ENCODE measurements around the gene PTK7. TPM values are rescaled to one million over a fixed set of nuclear protein-coding genes. Genes with fewer than 3 reads are reported as not detected.

Gene PTK7
- total RNA-seq, 4 donors from 2014 or later, result 4.4 to 22.3 (median 18.3) TPM

DNA sequence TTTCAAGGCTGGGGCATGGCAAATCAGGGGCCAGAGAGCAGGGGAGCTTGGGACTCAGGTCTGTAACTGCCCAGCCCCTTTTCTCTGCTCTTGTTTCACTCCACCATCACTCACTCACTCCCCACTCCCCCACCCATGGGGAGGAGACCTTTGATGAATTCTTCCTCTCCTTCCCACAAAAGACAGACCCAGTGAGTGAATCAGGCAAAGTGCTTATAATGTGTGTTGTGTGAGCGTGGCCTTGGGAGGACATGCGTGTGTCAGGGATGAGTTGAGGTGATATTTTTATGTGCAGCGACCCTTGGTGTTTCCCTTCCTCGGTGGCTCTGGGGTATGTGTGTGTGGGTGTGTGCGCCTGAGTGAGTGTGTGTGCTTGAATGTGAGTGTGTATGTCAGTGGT is 104.9 kb downstream of the PTK7 start:
- no peak overlapping the region for H3K4me3 ChIP-seq
- no peak for DNase-seq
- H3K9me3 ChIP-seq, result no peaks in the 10 kb centered on the region
- H3K36me3 ChIP-seq, result peaks cover 0 to 63% (median 0%) of the 10 kb centered on the region in 3 donors
- H3K4me1 ChIP-seq, result peaks cover 0 to 16% (median 3%) of the 10 kb centered on the region in 4 donors
- H3K27me3 ChIP-seq, result no peaks in the 10 kb centered on the region
- no peak overlapping the region for H3K27ac ChIP-seq
- TF ChIP-seq, protein P1, sequence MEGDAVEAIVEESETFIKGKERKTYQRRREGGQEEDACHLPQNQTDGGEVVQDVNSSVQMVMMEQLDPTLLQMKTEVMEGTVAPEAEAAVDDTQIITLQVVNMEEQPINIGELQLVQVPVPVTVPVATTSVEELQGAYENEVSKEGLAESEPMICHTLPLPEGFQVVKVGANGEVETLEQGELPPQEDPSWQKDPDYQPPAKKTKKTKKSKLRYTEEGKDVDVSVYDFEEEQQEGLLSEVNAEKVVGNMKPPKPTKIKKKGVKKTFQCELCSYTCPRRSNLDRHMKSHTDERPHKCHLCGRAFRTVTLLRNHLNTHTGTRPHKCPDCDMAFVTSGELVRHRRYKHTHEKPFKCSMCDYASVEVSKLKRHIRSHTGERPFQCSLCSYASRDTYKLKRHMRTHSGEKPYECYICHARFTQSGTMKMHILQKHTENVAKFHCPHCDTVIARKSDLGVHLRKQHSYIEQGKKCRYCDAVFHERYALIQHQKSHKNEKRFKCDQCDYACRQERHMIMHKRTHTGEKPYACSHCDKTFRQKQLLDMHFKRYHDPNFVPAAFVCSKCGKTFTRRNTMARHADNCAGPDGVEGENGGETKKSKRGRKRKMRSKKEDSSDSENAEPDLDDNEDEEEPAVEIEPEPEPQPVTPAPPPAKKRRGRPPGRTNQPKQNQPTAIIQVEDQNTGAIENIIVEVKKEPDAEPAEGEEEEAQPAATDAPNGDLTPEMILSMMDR (IDR thresholded peaks at IDR 0.05), result no peak
- no peak for TF ChIP-seq POLR2A (IDR thresholded peaks at IDR 0.05)

DNA sequence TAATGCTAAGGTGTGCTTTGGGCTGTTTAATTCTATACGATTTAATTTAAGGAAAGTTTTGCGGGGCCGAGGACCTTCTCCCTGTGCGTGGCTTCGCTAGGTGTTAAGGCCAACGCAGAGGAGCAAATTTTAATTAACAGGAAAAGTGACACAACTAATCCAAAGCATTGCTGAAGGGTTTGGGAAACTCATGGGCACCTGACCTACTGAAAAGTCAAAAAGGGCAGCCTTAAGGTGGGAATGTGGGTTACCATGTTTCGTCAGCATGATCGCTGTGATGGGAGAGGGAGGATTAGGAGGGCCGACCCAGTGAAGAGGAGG is 105.5 kb downstream of the PTK7 start:
- Histone ChIP-seq H3K27me3 (no peaks in the 10 kb centered on the region), H3K36me3 (peaks cover 0 to 63% (median 0%) of the 10 kb centered on the region in 3 donors), H3K4me1 (peaks cover 0 to 16% (median 3%) of the 10 kb centered on the region in 4 donors), H3K9me3 (no peaks in the 10 kb centered on the region), H3K4me3 (peak overlapping the region; percentile 56 to 96 (median 82)), H3K27ac (peak overlapping the region; percentile 70 to 84 (median 76))
- no peak for DNase-seq
- TF ChIP-seq, protein P1 (IDR thresholded peaks at IDR 0.05), result no peak
- TF ChIP-seq POLR2A (IDR thresholded peaks at IDR 0.05), result no peak

DNA sequence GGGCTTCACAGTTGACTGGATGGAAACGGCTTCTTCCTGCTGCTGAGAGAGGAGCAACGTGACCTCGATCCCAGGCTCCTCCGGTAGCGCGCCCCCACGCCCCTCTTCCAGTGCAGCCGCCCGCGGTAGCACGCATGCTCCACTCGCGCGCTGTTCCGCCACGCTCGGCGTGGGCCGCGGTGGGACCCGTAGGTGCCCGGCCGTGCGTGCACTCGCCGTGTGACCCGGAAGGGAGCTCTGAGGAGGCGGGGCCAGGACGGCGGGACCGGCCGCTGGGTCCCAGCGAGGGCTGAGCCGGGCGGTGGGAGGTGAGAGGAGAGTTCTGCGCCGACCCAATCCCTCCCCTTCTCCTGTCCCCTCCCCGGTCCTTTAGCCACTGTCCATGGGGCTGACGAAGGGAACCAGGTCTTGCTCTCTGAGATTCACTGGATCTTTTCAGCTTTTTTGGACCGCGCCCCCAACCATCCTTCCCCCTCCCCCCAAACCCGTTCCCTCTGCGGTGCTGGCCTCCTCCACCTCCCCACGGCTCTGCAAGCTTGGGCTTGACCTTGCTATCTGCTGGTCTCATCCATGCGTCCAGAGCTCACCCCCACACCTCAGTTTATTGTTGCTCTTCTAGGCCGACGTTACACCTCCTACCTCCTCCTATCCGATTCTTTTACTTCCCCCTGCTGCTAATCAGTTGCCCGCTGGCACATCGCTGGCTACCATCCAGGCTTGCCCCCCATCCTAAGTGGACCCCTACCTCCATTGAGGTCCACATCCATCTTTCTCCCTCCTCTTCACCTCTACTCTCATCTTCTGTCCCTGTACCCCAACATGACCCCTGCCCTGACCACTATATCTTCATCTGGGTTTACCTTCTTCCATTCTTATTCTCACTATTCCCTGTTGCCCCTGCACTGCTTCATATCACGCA is 106.1 kb downstream of the PTK7 start, which contains the start of gene CUL9:
CUL9 (plus strand) TSS at position 255 of the 919 bp plus-strand sequence. CDS start 2,115 bp downstream, outside the sequence.
- Histone ChIP-seq H3K9me3 (no peaks in the 10 kb centered on the region), H3K4me3 (peak within 1 kb of the TSS; percentile 56 to 96 (median 82)), H3K36me3 (peaks cover 0 to 64% (median 0%) of the 10 kb centered on the region in 3 donors), H3K4me1 (peaks cover 0 to 16% (median 3%) of the 10 kb centered on the region in 4 donors), H3K27me3 (no peaks in the 10 kb centered on the region), H3K27ac (peak within 1 kb of the TSS; percentile 70 to 84 (median 76))
- peak; percentile 85 to 94 (median 90) for DNase-seq
- TF ChIP-seq, protein P1 (IDR thresholded peaks at IDR 0.05), result peak in 1 of 6 experiments; percentile 7
- TF ChIP-seq POLR2A (IDR thresholded peaks at IDR 0.05), result peak; percentile 57 to 74

DNA sequence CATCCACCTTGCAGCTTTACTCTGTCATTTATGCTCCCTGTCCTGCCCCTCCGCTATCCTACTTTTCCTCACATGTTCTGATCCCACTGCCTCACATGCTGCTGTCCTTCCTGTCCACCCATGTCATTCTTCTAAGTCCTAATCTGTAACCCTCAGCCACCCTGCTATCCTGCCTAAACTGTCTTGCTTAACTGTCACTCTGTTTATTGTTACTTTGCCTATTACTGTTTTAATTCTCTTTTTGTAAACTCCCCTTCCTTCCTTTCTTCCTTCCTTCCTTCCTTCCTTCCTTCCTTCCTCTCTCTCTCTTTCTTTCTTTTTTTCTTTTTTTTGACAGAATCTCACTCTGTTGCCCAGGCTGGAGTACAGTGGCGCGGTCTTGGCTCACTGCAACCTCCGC is 107.3 kb downstream of the PTK7 start:
- no peaks in the 10 kb centered on the region for H3K27me3 ChIP-seq
- TF ChIP-seq, protein P1 (IDR thresholded peaks at IDR 0.05), result no peak
- TF ChIP-seq POLR2A (IDR thresholded peaks at IDR 0.05), result no peak
- H3K9me3 ChIP-seq, result no peaks in the 10 kb centered on the region
- H3K27ac ChIP-seq, result no peak overlapping the region
- no peak overlapping the region for H3K4me3 ChIP-seq
- H3K36me3 ChIP-seq, result peaks cover 0 to 64% (median 0%) of the 10 kb centered on the region in 3 donors
- no peak for DNase-seq
- H3K4me1 ChIP-seq, result peaks cover 0 to 16% (median 3%) of the 10 kb centered on the region in 4 donors

DNA sequence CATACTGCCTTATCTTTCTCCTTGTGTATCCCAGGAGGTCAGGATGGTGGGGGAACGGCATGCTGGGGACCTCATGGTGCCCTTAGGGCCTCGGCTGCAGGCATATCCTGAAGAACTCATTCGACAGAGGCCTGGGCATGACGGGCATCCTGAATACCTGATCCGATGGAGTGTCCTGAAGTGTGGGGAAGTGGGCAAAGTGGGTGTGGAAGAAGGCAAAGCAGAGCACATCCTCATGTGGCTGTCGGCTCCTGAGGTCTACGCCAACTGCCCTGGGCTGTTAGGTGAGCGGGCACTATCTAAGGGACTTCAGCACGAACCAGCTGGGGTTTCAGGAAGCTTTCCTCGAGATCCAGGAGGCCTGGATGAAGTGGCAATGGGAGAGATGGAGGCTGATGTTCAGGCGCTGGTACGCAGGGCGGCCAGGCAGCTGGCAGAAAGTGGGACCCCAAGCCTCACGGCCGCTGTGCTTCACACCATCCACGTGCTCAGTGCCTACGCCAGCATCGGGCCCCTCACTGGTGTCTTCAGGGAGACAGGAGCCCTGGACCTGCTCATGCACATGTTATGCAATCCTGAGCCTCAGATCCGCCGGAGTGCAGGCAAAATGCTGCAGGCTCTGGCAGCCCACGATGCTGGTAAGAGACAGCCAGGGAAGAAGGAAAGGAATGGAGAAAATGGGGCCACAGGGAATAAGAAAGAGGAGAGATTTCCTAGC is 108.3 kb downstream of the PTK7 start:
- H3K4me3 ChIP-seq, result no peak overlapping the region
- TF ChIP-seq POLR2A (IDR thresholded peaks at IDR 0.05), result no peak
- TF ChIP-seq, protein P1 (IDR thresholded peaks at IDR 0.05), result no peak
- no peaks in the 10 kb centered on the region for H3K27me3 ChIP-seq
- peaks cover 0 to 64% (median 0%) of the 10 kb centered on the region in 3 donors for H3K36me3 ChIP-seq
- no peak overlapping the region for H3K27ac ChIP-seq
- DNase-seq, result no peak
- peaks cover 0 to 16% (median 3%) of the 10 kb centered on the region in 4 donors for H3K4me1 ChIP-seq
- no peaks in the 10 kb centered on the region for H3K9me3 ChIP-seq

All from Peyer's patch (tissue), 4 donors.